Stimulated activated CD8-positive, alpha-beta memory T cell treated with anti-CD3 and anti-CD28 coated beads, Interleukin-4, amount 100 ng/mL, for 24 hours (primary cell): ENCODE measurements around the gene ROGDI.
A peak's percentile ranks its signal among the peaks of the same experiment; 100 is the strongest.

Experiments
- DNase-seq: peaks from one replicate; pipeline ENCODE4 v3.0.0-alpha.2; 2020; ENCODE audit warnings: low read depth

ROGDI gene

GRCh38 chr16:4814046-4814445, 11.6 kb upstream of the ROGDI start:
- no peak for DNase-seq

- no peak for DNase-seq
Measured at GRCh38 chr16:4813251-4814003, 11.0 kb upstream of the ROGDI start.

GRCh38 chr16:4811773-4812172, 9.3 kb upstream of the ROGDI start:
- DNase-seq: no peak

- no peak for DNase-seq
Measured at GRCh38 chr16:4811242-4811641, 8.8 kb upstream of the ROGDI start.

GRCh38 chr16:4806280-4806679, 3.8 kb upstream of the ROGDI start:
- DNase-seq: no peak

- no peak for DNase-seq
Measured at GRCh38 chr16:4805231-4805630, 2.8 kb upstream of the ROGDI start.

- no peak for DNase-seq
Measured at GRCh38 chr16:4803898-4804762, 1.7 kb upstream of the ROGDI start.

GRCh38 chr16:4803401-4803844, 990 bp upstream of the ROGDI start:
- DNase-seq: no peak

- peak; percentile 84 for DNase-seq
Measured at GRCh38 chr16:4802659-4803287, 340 bp upstream of the ROGDI start.

GRCh38 chr16:4801051-4801961, 1.1 kb downstream of the ROGDI start:
- DNase-seq: no peak

- DNase-seq: no peak
Measured at GRCh38 chr16:4800290-4801041, 2.0 kb downstream of the ROGDI start.

- DNase-seq: no peak
Measured at GRCh38 chr16:4799171-4799855, 3.1 kb downstream of the ROGDI start.

- no peak for DNase-seq
Measured at GRCh38 chr16:4798456-4798855, 4.0 kb downstream of the ROGDI start.

GRCh38 chr16:4797805-4798252, 4.6 kb downstream of the ROGDI start:
- no peak for DNase-seq

GRCh38 chr16:4796982-4797804, 5.2 kb downstream of the ROGDI start:
- DNase-seq: no peak

- no peak for DNase-seq
Measured at GRCh38 chr16:4795828-4796572, 6.4 kb downstream of the ROGDI start.

GRCh38 chr16:4795181-4795827, 7.1 kb downstream of the ROGDI start, which contains the start of gene SMIM22:
Gene SMIM22 (plus strand): TSS chr16:4795369. CDS start chr16:4795735, 366 bp downstream.
- no peak for DNase-seq

GRCh38 chr16:4792951-4793513, 9.4 kb downstream of the ROGDI start:
- DNase-seq: no peak
